ENCODE data around the gene PLA2G15.

The PLA2G15 gene

DNA sequence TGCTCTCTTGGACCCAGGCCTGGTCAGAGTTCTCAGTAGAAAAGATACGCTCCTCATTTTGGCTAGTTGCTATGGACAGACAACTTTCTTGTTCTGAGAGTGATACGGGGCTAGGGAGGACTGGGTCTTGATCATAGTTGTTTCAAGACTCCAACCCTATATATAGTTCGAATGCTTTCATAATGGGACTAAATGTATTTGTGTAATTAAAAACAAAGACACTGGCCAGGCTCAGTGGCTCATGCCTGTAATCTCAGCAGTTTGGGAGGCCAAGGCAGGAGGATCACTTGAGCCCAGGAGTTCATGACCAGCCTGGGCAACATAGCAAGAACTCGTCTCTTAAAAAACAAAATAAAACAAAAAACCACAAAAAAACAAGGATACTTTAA lies 36.9 kb downstream of the PLA2G15 start:
- TF ChIP-seq, protein P1, sequence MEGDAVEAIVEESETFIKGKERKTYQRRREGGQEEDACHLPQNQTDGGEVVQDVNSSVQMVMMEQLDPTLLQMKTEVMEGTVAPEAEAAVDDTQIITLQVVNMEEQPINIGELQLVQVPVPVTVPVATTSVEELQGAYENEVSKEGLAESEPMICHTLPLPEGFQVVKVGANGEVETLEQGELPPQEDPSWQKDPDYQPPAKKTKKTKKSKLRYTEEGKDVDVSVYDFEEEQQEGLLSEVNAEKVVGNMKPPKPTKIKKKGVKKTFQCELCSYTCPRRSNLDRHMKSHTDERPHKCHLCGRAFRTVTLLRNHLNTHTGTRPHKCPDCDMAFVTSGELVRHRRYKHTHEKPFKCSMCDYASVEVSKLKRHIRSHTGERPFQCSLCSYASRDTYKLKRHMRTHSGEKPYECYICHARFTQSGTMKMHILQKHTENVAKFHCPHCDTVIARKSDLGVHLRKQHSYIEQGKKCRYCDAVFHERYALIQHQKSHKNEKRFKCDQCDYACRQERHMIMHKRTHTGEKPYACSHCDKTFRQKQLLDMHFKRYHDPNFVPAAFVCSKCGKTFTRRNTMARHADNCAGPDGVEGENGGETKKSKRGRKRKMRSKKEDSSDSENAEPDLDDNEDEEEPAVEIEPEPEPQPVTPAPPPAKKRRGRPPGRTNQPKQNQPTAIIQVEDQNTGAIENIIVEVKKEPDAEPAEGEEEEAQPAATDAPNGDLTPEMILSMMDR (conservative IDR thresholded peaks at IDR 0.05), result no peak
- no peak overlapping the region for H3K27ac ChIP-seq

DNA sequence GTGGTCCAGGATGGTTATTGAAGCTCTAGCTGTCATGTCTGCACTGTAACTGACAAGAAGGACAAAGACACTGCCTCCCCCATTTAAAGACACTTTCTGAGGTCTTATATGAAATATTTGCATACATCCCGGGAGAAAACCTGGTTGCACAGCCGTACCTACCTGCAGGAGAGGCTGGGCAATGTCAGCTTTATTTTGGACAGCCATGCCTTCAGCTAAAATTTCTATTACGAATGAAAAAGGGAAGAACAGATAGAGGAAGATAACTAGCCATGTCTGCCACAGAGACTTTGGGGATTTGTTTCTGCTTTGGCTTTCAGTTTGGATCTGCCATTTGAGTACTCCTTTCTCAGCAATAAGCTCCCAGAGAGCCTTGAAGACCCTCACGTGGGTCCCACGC lies 38.2 kb downstream of the PLA2G15 start:
- H3K27ac ChIP-seq, result no peak overlapping the region
- TF ChIP-seq, protein P1 (conservative IDR thresholded peaks at IDR 0.05), result no peak

DNA sequence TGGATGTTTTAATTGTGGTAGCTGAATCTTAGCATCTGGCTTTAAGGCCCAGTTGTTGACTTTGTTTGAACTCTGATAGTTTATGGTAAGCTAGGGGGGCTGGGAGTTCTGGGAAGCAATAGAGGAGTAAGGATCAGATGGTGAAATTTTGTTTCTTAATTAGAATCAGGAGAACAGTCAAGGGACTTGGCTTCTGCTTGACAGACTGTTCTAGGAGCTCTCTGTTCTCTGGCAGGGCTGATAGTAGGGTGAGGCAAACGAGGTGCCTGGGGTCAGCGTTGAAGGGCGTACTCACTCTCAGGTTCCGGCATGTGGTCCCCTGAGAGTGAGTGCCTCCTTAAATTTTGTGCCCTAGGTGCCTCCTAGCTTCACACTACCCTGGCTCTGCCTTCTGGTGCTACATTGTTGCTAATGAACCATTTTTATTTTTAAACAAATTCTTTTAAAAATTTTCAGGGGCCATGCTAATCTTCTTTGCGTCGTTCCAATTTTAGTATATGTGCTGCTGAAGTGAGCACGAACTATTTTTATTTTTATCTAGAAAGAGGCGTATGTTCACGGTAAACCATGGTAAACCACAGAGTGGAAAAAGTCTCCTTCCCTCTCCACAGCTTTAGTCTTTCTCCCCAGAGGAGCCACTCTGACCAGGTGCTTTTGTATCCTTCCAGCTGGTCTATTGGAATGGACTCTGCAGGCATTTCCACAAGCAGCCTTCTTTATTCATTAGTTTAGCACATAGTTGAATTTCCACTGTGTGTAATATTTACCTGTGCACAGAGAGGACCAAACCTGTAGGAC lies 38.8 kb downstream of the PLA2G15 start:
- TF ChIP-seq, protein P1 (conservative IDR thresholded peaks at IDR 0.05), result no peak
- no peak overlapping the region for H3K27ac ChIP-seq

DNA sequence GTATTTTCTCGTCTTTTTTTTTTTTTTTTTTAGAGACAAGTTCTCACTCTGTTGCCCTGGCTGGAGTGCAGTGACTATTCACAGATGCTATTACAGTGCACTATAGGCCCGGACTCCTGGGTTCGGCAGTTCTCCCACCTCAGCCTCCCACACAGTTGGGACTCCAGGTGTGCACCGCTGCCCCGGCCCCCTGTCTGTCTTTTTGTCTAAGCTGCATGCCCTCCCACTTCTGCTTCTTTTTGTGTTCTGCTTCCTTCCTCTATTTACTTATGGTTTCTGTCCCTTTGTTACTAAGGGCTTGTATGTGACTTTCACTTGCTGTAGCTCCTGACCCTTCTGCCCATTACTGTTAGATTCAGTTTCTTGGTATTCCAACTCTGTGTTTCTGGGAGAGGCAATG lies 39.7 kb downstream of the PLA2G15 start:
- no peak overlapping the region for H3K27ac ChIP-seq
- TF ChIP-seq, protein P1 (conservative IDR thresholded peaks at IDR 0.05), result no peak

DNA sequence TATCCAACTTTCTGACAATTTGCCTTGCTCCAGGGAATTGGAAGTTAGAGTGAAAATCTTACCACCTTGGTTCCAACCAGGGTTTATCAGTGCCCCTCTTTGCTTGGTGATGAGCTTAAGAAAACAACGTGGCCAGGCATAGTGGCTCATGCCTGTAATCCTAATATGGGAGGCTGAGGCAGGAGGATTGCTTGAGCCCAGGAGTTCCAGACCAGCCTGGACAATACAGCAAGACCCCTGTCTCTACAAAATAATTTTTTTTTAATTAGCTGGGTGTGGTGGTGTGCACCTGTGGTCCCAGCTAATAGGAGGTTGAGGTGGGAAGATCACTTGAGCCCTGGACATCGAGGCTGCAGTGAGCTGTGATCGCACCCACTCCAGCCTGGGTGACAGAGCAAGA lies 40.5 kb downstream of the PLA2G15 start:
- TF ChIP-seq, protein P1 (conservative IDR thresholded peaks at IDR 0.05), result no peak
- H3K27ac ChIP-seq, result no peak overlapping the region

DNA sequence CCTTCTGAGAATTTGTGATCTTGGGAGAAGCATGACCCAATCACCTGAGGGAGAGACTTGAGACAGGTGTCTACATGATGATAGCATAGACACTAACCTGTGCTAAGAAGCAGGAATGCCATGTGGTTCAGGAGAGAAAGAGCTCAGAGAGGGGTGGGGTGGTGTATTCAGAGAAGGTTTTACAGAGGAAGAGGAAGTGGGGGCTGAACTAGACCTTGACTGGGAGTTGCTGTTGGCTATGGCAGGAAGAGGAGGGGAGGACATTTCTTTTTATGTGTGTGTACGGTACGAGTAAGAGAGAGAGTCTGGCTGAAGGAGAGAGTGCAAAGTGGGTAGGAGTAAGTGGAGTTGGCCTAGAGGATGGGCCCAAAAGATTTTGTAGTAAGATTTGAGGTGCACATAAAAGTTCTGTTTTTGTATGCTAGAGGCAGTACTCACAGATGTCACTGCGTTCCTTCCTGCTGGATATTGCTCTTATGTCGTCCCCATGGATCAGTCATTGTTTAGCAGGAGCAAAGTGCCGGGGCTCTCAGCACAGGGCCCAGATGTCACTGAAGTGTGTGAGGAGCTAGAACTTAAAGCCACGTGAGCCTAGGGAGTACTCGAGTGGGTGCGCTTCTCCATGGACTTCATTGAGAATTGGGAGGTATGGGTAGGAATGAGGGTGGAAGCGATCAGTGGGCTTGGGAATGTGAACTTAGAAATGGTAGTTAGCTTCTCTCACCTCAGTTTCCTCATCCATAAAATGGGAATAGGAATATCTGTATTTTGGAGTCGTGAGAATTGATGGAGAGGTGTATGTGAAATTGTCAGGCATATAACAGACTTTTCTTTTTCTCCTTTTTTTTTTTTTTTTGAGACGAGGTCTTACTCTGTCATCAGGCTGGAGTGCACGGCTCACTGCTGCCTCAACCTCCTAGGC lies 41.2 kb downstream of the PLA2G15 start:
- no peak overlapping the region for H3K27ac ChIP-seq
- TF ChIP-seq, protein P1 (conservative IDR thresholded peaks at IDR 0.05), result no peak
